Measurements from ENCODE around the gene NUDT11. TPM values are rescaled to one million over a fixed set of nuclear protein-coding genes. Genes with fewer than 3 reads are reported as not detected.

The NUDT11 gene
- total RNA-seq, 1 experiment from 2014 or later = 23.6 TPM

- Histone ChIP-seq H2BK12ac (ENCODE audit: insufficient read length, low read depth, low read length) (no peak overlapping the region), H3K79me2 (ENCODE audit: insufficient read depth, low read length) (no peaks in the 10 kb centered on the region), H3K4me1 (ENCODE audit: insufficient read depth, low read length) (no peaks in the 10 kb centered on the region; the same call in 1 of the 2 replicates), H4K20me1 (ENCODE audit: control insufficient read depth, insufficient read depth, insufficient read length) (no peaks in the 10 kb centered on the region), H3K27me3 (ENCODE audit: insufficient read depth, low read length) (no peaks in the 10 kb centered on the region), H2BK20ac (ENCODE audit: low read depth, low read length, poor library complexity, severe bottlenecking) (no peak overlapping the region), H3K27ac (ENCODE audit: insufficient read length, low read depth, low read length) (no peak overlapping the region), H3K14ac (ENCODE audit: insufficient read depth, low read length) (no peak overlapping the region), H3K9ac (ENCODE audit: extremely low read depth, insufficient read length, low read length) (no peak overlapping the region), H2AK5ac (ENCODE audit: insufficient read length, low read length) (no peak overlapping the region), H3K9me3 (ENCODE audit: control insufficient read depth, low read depth, low read length) (no peaks in the 10 kb centered on the region), H2BK120ac (ENCODE audit: low read depth, low read length, poor library complexity, severe bottlenecking) (no peak overlapping the region), H3K23ac (ENCODE audit: insufficient read length, low read depth, low read length) (no peak overlapping the region), H4K91ac (ENCODE audit: insufficient read length, low read depth, low read length) (no peak overlapping the region), H3K79me1 (ENCODE audit: insufficient read depth, low read depth, low read length, poor library complexity, severe bottlenecking) (no peaks in the 10 kb centered on the region), H3K4ac (ENCODE audit: low read depth, low read length) (no peak overlapping the region), H2BK15ac (ENCODE audit: low read depth, low read length) (no peak overlapping the region), H4K8ac (replicated peaks; ENCODE audit: insufficient read length, low read depth, low read length) (no peak overlapping the region), H3K4me2 (ENCODE audit: insufficient read depth, insufficient read length, low read length) (no peak overlapping the region), H3K56ac (ENCODE audit: insufficient read length, low read depth, low read length) (no peak overlapping the region), H3T11ph (ENCODE audit: low read length) (no peak overlapping the region), H3K18ac (ENCODE audit: insufficient read length, low read depth, low read length) (no peak overlapping the region), H4K5ac (ENCODE audit: insufficient read length, low read depth, low read length) (no peak overlapping the region), H2BK5ac (ENCODE audit: insufficient read length, low read length) (no peak overlapping the region), H2AFZ (ENCODE audit: low read length) (no peak overlapping the region), H3K23me2 (ENCODE audit: insufficient read length, low read depth, low read length, poor library complexity, severe bottlenecking) (no peaks in the 10 kb centered on the region)
- Mint-ChIP-seq H3K4me1 (peaks cover 7 to 23% of the 10 kb centered on the region in 2 experiments), H3K9me3 (peaks cover 52 to 61% of the 10 kb centered on the region in 2 experiments), H3K27me3 (ENCODE audit: low read depth) (no peaks in the 10 kb centered on the region), H3K4me3 (peak overlapping the region; percentile 38 to 48; a peak in 3 of 5 replicates), H3K27ac (peak overlapping the region in 2 of 3 experiments; percentile 32 to 59; a peak in 2 of 7 replicates), H3K36me3 (ENCODE audit: insufficient read depth in 1 of 3, low read depth in 3 of 3) (no peaks in the 10 kb centered on the region; a peak in 2 of 7 replicates)
- DNase-seq = no peak
- no CpG with 5 or more reads among the region's 1 CpG for WGBS (ENCODE audit: extremely low coverage, insufficient read length, low lambda C conversion rate)
- TF ChIP-seq, protein P1, sequence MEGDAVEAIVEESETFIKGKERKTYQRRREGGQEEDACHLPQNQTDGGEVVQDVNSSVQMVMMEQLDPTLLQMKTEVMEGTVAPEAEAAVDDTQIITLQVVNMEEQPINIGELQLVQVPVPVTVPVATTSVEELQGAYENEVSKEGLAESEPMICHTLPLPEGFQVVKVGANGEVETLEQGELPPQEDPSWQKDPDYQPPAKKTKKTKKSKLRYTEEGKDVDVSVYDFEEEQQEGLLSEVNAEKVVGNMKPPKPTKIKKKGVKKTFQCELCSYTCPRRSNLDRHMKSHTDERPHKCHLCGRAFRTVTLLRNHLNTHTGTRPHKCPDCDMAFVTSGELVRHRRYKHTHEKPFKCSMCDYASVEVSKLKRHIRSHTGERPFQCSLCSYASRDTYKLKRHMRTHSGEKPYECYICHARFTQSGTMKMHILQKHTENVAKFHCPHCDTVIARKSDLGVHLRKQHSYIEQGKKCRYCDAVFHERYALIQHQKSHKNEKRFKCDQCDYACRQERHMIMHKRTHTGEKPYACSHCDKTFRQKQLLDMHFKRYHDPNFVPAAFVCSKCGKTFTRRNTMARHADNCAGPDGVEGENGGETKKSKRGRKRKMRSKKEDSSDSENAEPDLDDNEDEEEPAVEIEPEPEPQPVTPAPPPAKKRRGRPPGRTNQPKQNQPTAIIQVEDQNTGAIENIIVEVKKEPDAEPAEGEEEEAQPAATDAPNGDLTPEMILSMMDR (conservative IDR thresholded peaks at IDR 0.05) = peak; percentile 63
Observed at GRCh38 chrX:51456814-51457213, 39.6 kb downstream of the NUDT11 start.
